ENCODE data around the gene FOXN1.

FOXN1 gene

GRCh38 chr17:28576758-28577465 lies 70.8 kb downstream of the FOXN1 start, which contains the start of gene ALDOC:
TSS of gene ALDOC (minus strand) at chr17:28576895. CDS start at chr17:28575532, 1,363 bp downstream.
- peak; percentile 95 for DNase-seq

- no peak for DNase-seq
Observed at GRCh38 chr17:28577466-28577824, 71.3 kb downstream of the FOXN1 start.

- DNase-seq, result no peak
Observed at GRCh38 chr17:28578246-28579195, 72.4 kb downstream of the FOXN1 start.

DNA sequence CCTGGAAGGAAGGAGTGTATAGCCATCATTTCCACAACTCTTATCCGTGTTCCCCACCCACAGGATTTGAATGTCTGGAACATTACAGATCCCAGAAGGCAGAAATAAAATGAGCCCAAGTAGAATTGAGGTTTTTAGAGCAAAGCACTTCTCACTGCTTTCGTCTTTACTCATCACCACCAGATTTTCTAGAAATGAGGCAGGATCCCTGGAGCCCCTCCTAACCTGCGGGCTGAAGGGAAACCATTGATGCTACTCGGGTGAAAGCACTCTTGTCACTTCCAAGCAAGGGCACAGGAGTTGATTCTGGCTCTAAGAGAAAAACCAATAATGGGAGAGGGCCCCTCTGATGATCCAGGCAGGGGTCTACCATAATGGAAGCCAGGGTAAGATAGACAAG lies 73.4 kb downstream of the FOXN1 start:
- no peak for DNase-seq

DNA sequence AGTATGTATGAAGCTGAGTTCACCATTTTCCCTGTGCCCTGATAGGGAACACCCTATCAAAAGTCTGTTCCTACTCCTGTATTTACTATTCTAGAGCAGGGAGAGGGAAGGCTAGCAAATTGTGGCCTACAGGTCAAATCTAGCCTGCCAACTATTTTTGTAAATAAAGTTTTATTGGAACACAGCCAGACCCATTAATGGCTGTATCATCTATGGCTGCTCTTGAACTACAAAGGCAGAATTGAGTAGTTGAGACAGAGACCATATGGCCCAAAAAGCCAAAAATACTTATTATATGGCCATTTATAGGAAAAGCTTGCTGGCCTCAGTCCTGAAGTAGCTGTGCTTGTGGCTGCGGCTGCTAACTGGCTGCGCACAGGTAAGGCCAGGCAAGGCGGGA lies 74.8 kb downstream of the FOXN1 start:
- DNase-seq, result no peak

- no peak for DNase-seq
Observed at GRCh38 chr17:28582513-28582912, 76.4 kb downstream of the FOXN1 start.

DNA sequence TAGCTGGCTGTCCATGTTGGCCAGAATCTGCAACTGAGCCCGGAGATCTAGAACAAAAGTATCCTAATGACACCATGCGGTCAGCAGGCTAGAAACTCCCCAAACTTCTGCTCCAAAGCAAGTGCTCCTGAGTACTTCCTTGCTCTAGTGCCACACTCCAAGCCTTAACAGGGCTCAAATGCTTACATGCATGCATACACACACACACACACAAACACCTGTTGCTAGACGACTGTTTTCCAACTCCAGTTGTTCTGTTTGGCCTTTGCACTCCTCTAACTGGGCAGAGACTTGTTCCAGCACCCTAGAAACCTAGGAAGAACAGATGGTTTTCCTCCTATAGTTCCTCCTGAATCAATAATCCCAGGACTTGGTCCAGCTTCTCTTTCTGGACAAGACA lies 78.3 kb downstream of the FOXN1 start:
- DNase-seq, result no peak

- no peak for DNase-seq
Observed at GRCh38 chr17:28585851-28586250, 79.7 kb downstream of the FOXN1 start.

Data from MV-4-11 (cell line).